ENCODE data around the gene PNMA8A. TPM values are rescaled to one million over a fixed set of nuclear protein-coding genes. Genes with fewer than 3 reads are reported as not detected.

Gene PNMA8A
- total RNA-seq, 4 donors from 2014 or later: 1.4 to 5.3 (median 2.5) TPM

DNA sequence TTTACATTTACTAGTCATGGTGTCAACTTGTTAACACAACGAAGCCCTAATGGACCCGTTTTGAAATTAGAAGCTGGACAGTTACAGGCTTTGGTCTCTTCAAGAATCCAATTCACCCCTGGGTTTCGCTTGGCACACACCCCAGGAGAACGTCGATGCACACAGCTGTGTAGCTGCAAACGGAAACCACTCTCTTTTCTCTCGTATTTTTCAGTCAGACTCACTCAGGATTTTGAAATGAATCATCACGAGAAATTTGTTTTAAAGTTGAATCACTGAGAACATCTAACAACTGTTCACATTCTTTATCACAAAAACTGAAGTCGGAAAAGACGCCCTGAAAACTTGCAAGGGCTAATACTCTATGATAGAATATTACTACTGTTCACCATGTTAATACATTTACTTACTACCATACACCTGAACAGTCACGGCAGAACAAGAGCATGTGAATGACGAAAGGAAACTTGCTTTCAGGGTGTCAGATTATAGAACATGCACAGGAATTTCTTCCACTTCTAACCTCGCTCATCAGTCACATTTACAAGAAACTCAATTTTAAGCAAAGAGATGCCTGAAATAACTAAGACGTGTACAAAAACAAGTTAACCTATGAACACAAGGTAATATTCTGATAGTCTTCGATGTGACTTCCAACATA is 4.7 kb downstream of the PNMA8A start:
- intact Hi-C loops (cut with DNase I): no loop called here
- no peaks in the 10 kb centered on the region for H3K36me3 ChIP-seq
- TF ChIP-seq POLR2AphosphoS5 (IDR thresholded peaks at IDR 0.05) (no peak), EP300 (IDR thresholded peaks at IDR 0.05) (no peak), POLR2A (IDR thresholded peaks at IDR 0.05; ENCODE audit: low read depth) (no peak), CTCF (IDR thresholded peaks at IDR 0.05) (no peak)
- no peaks in the 10 kb centered on the region for H3K9me3 ChIP-seq
- 47% methylated on average over 15 of the region's 15 CpGs for WGBS
- H3K4me3 ChIP-seq: no peak overlapping the region
- no peak for DNase-seq (ENCODE audit: extremely low spot score)
- H3K4me1 ChIP-seq: peaks cover 10 to 16% (median 14%) of the 10 kb centered on the region in 4 donors
- no peaks in the 10 kb centered on the region for H3K27me3 ChIP-seq
- H3K27ac ChIP-seq (replicated peaks in 1 of 4): peak overlapping the region in 3 of 4 donors; percentile 20 to 33 (median 28)

DNA sequence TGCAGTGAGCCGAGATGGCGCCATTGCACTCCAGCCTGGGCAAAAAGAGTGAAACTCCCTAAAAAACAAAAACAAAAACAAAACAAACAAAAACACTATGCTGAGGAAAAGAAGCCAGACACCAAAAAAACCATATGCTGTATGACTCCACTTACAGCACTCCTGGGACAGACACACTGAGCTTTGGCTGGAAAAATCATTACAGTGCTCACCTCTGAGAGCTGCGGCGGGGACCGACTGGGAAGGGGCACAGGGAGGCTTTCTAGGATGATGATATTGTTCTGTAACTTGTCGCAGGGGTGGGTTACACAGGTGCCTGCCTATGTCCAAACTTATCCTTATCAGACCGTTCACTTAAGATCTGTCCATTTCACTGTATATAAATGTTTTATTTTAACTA is 7.8 kb downstream of the PNMA8A start:
- DNase-seq (ENCODE audit: extremely low spot score): no peak
- Histone ChIP-seq H3K4me1 (peaks cover 0 to 4% (median 1%) of the 10 kb centered on the region in 4 donors), H3K27me3 (no peaks in the 10 kb centered on the region), H3K36me3 (no peaks in the 10 kb centered on the region), H3K9me3 (no peaks in the 10 kb centered on the region), H3K27ac (replicated peaks in 1 of 4) (no peak overlapping the region), H3K4me3 (no peak overlapping the region)
- WGBS: 85% methylated on average over 7 of the region's 7 CpGs
- TF ChIP-seq POLR2AphosphoS5 (IDR thresholded peaks at IDR 0.05) (no peak), EP300 (IDR thresholded peaks at IDR 0.05) (no peak), CTCF (IDR thresholded peaks at IDR 0.05) (no peak), POLR2A (IDR thresholded peaks at IDR 0.05; ENCODE audit: low read depth) (no peak)
- intact Hi-C loops (cut with DNase I): no loop called here

- Histone ChIP-seq H3K4me1 (peaks cover 0 to 4% (median 4%) of the 10 kb centered on the region in 4 donors), H3K4me3 (no peak overlapping the region), H3K27ac (replicated peaks in 1 of 4) (no peak overlapping the region), H3K27me3 (no peaks in the 10 kb centered on the region), H3K36me3 (no peaks in the 10 kb centered on the region), H3K9me3 (no peaks in the 10 kb centered on the region)
- no peak for DNase-seq (ENCODE audit: extremely low spot score)
- TF ChIP-seq POLR2A (IDR thresholded peaks at IDR 0.05; ENCODE audit: low read depth) (no peak), CTCF (IDR thresholded peaks at IDR 0.05) (no peak), EP300 (IDR thresholded peaks at IDR 0.05) (no peak), POLR2AphosphoS5 (IDR thresholded peaks at IDR 0.05) (no peak)
- intact Hi-C loops (cut with DNase I): no loop called here
- 94% methylated on average over 2 of the region's 2 CpGs for WGBS
Measured at GRCh38 chr19:46461537-46461936, 9.8 kb downstream of the PNMA8A start.

DNA sequence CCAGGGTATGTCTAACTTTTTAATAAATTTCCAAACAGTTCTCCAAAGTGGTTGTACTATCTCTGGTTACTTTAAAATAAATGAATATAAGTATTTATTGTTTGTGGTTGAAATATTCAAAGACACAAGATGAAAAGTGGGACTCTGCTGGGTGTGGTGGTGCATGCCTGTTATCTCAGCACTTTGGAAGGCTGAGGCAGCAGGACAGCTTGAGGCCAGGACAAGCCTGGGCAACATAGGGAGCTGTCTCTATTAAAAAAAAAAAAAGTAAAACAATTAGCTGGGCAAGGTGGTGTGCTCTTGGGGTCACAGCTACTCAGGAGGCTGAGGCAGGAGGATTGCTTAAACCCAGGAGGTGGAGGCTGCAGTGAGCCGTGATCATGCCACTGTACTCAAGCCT is 10.4 kb downstream of the PNMA8A start:
- Histone ChIP-seq H3K4me1 (peaks cover 0 to 8% (median 6%) of the 10 kb centered on the region in 4 donors), H3K27ac (replicated peaks in 1 of 4) (no peak overlapping the region), H3K9me3 (no peaks in the 10 kb centered on the region), H3K27me3 (no peaks in the 10 kb centered on the region), H3K4me3 (no peak overlapping the region), H3K36me3 (no peaks in the 10 kb centered on the region)
- no peak for TF ChIP-seq CTCF (IDR thresholded peaks at IDR 0.05)
- no peak for TF ChIP-seq POLR2A (IDR thresholded peaks at IDR 0.05; ENCODE audit: low read depth)
- TF ChIP-seq EP300 (IDR thresholded peaks at IDR 0.05): no peak
- no peak for TF ChIP-seq POLR2AphosphoS5 (IDR thresholded peaks at IDR 0.05)
- intact Hi-C loops (cut with DNase I): no loop called here
- WGBS: 100% methylated on average over 1 of the region's 1 CpG
- no peak for DNase-seq (ENCODE audit: extremely low spot score)

- H3K27me3 ChIP-seq: no peaks in the 10 kb centered on the region
- intact Hi-C loops (cut with DNase I): no loop called here
- no peak overlapping the region for H3K4me3 ChIP-seq
- no peaks in the 10 kb centered on the region for H3K36me3 ChIP-seq
- 100% methylated on average over 1 of the region's 2 CpGs for WGBS
- no peak for TF ChIP-seq POLR2AphosphoS5 (IDR thresholded peaks at IDR 0.05)
- TF ChIP-seq POLR2A (IDR thresholded peaks at IDR 0.05; ENCODE audit: low read depth): no peak
- TF ChIP-seq EP300 (IDR thresholded peaks at IDR 0.05): no peak
- TF ChIP-seq CTCF (IDR thresholded peaks at IDR 0.05): no peak
- H3K4me1 ChIP-seq: peaks cover 0 to 8% (median 6%) of the 10 kb centered on the region in 4 donors
- no peak for DNase-seq (ENCODE audit: extremely low spot score)
- H3K9me3 ChIP-seq: no peaks in the 10 kb centered on the region
- H3K27ac ChIP-seq (replicated peaks in 1 of 4): no peak overlapping the region
Measured at GRCh38 chr19:46460055-46460454, 11.3 kb downstream of the PNMA8A start.

Data from esophagus muscularis mucosa (tissue), 4 donors.